AG09309 (cell line): ENCODE measurements around the gene KBTBD2.
"Not testable (repeated sequence)": the region's sequence is repeated elsewhere in the genome, so short reads cannot be mapped to it uniquely, and the experiment has no call there.

Experiments
- DNase-seq: peaks from one replicate; pipeline ENCODE4 v3.0.0-alpha.2; 2010; ENCODE audit warnings: low read depth
- H3K4me3 ChIP-seq: 2 replicates; pipeline ENCODE4 v1.5.1; 2011; ENCODE audit warnings: mild to moderate bottlenecking, low read depth, low read length, moderate library complexity; ENCODE audit not compliant: control insufficient read depth
- CTCF ChIP-seq: IDR thresholded peaks from 2 replicates; pipeline ENCODE4 v1.5.1; 2011; ENCODE audit warnings: mild to moderate bottlenecking, low read depth, low read length, inconsistent platforms; ENCODE audit not compliant: insufficient read depth, control insufficient read depth; ENCODE audit errors: missing control alignments

KBTBD2 gene

GRCh38 chr7:32929430-32930143, 38.0 kb upstream of the KBTBD2 start:
- no peak for TF ChIP-seq CTCF
- no peak overlapping the region for H3K4me3 ChIP-seq
- no peak for DNase-seq

GRCh38 chr7:32928785-32929298, 37.3 kb upstream of the KBTBD2 start:
- no peak overlapping the region for H3K4me3 ChIP-seq
- TF ChIP-seq CTCF: no peak
- no peak for DNase-seq

- DNase-seq: no peak
- no peak for TF ChIP-seq CTCF
- H3K4me3 ChIP-seq: no peak overlapping the region
Measured at GRCh38 chr7:32921896-32922295, 30.3 kb upstream of the KBTBD2 start.

- not testable (repeated sequence) for H3K4me3 ChIP-seq, DNase-seq
Measured at GRCh38 chr7:32916994-32917393, 25.4 kb upstream of the KBTBD2 start.

- TF ChIP-seq CTCF: no peak
- DNase-seq: no peak
- H3K4me3 ChIP-seq: no peak overlapping the region
Measured at GRCh38 chr7:32916006-32916405, 24.4 kb upstream of the KBTBD2 start.

- DNase-seq: no peak
- H3K4me3 ChIP-seq: no peak overlapping the region
- TF ChIP-seq CTCF: no peak
Measured at GRCh38 chr7:32915041-32915536, 23.5 kb upstream of the KBTBD2 start.

- DNase-seq: no peak
- no peak overlapping the region for H3K4me3 ChIP-seq
- no peak for TF ChIP-seq CTCF
Measured at GRCh38 chr7:32914184-32914583, 22.6 kb upstream of the KBTBD2 start.
